Retinal pigment epithelial cell (primary cell): ENCODE data around the gene TTF2.

Experiments used
- DNase-seq: peaks from one replicate; pipeline ENCODE4 v3.0.0-alpha.2; 2010; ENCODE audit warnings: low read depth
- H3K4me3 ChIP-seq: 2 replicates; pipeline ENCODE4 v1.5.1; 2011; ENCODE audit warnings: mild to moderate bottlenecking, low read length, control low read depth, moderate library complexity
- CTCF ChIP-seq: conservative IDR thresholded peaks from 2 replicates; pipeline ENCODE4 v1.5.1; 2011; ENCODE audit warnings: low read depth, low read length, control low read depth, inconsistent platforms

The TTF2 gene

GRCh38 chr1:117032681-117033539 lies 27.2 kb upstream of the TTF2 start:
- TF ChIP-seq CTCF: no peak
- H3K4me3 ChIP-seq: no peak overlapping the region
- no peak for DNase-seq

GRCh38 chr1:117033772-117034171 lies 26.4 kb upstream of the TTF2 start:
- TF ChIP-seq CTCF: no peak
- no peak overlapping the region for H3K4me3 ChIP-seq
- no peak for DNase-seq

GRCh38 chr1:117034791-117035290 lies 25.3 kb upstream of the TTF2 start:
- TF ChIP-seq CTCF: no peak

GRCh38 chr1:117036018-117036461 lies 24.1 kb upstream of the TTF2 start:
- no peak for DNase-seq

More at GRCh38 chr1:117034791-117035290, 25.3 kb upstream of the TTF2 start:
- no peak for DNase-seq
- no peak overlapping the region for H3K4me3 ChIP-seq

GRCh38 chr1:117037802-117038201 lies 22.3 kb upstream of the TTF2 start:
- DNase-seq: no peak
- TF ChIP-seq CTCF: no peak
- H3K4me3 ChIP-seq: no peak overlapping the region

More at GRCh38 chr1:117036018-117036461, 24.1 kb upstream of the TTF2 start:
- no peak for TF ChIP-seq CTCF
- H3K4me3 ChIP-seq: no peak overlapping the region

- DNase-seq: no peak
- H3K4me3 ChIP-seq: no peak overlapping the region
- no peak for TF ChIP-seq CTCF
Measured at GRCh38 chr1:117038236-117038635, 21.9 kb upstream of the TTF2 start.

GRCh38 chr1:117044217-117044616 lies 15.9 kb upstream of the TTF2 start:
- no peak for DNase-seq
- no peak for TF ChIP-seq CTCF

More at GRCh38 chr1:117044217-117044616, 15.9 kb upstream of the TTF2 start:
- H3K4me3 ChIP-seq: no peak overlapping the region
